HL-60 (cell line): ENCODE data around the gene TMED8.

ENCODE experiments used
- CTCF ChIP-seq: IDR thresholded peaks from one replicate; pipeline ENCODE4 v1.5.1; 2011; ENCODE audit warnings: low read length, control low read depth, inconsistent platforms; ENCODE audit not compliant: insufficient read depth
- GABPA ChIP-seq: IDR thresholded peaks from 2 replicates; pipeline ENCODE4 v1.6.1; 2012; ENCODE audit warnings: low read depth
- POLR2AphosphoS5 ChIP-seq: IDR thresholded peaks from 2 replicates; pipeline ENCODE4 v1.6.1; 2012; ENCODE audit warnings: low read depth

- TF ChIP-seq GABPA (no peak), CTCF (no peak), POLR2AphosphoS5 (peak; percentile 6; the same call in 1 of the 2 replicates)
Observed at GRCh38 chr14:77320238-77320935, 56.5 kb downstream of the TMED8 start, which contains the start of gene POMT2.
